ES-I3 (cell line): Measurements from ENCODE around the gene EMID1.
A peak's percentile ranks its signal among the peaks of the same experiment; 100 is the strongest.

Source experiments
- H3K36me3 ChIP-seq: 2 replicates; pipeline ENCODE4 v1.6.1; 2013; ENCODE audit warnings: mild to moderate bottlenecking, low read length, control low read depth, moderate library complexity; ENCODE audit not compliant: insufficient read depth
- H3K4me1 ChIP-seq: 2 replicates; pipeline ENCODE4 v1.6.1; 2013; ENCODE audit warnings: mild to moderate bottlenecking, control low read depth, low read length; ENCODE audit not compliant: insufficient read depth
- H3K9ac ChIP-seq: 2 replicates; pipeline ENCODE4 v1.6.1; 2013; ENCODE audit warnings: low read depth, mild to moderate bottlenecking, low read length, moderate library complexity
- H3K9me3 ChIP-seq: 2 replicates; pipeline ENCODE4 v1.6.1; 2013; ENCODE audit warnings: mild to moderate bottlenecking, low read length, moderate library complexity; ENCODE audit not compliant: control insufficient read depth, insufficient read depth

EMID1 gene

DNA sequence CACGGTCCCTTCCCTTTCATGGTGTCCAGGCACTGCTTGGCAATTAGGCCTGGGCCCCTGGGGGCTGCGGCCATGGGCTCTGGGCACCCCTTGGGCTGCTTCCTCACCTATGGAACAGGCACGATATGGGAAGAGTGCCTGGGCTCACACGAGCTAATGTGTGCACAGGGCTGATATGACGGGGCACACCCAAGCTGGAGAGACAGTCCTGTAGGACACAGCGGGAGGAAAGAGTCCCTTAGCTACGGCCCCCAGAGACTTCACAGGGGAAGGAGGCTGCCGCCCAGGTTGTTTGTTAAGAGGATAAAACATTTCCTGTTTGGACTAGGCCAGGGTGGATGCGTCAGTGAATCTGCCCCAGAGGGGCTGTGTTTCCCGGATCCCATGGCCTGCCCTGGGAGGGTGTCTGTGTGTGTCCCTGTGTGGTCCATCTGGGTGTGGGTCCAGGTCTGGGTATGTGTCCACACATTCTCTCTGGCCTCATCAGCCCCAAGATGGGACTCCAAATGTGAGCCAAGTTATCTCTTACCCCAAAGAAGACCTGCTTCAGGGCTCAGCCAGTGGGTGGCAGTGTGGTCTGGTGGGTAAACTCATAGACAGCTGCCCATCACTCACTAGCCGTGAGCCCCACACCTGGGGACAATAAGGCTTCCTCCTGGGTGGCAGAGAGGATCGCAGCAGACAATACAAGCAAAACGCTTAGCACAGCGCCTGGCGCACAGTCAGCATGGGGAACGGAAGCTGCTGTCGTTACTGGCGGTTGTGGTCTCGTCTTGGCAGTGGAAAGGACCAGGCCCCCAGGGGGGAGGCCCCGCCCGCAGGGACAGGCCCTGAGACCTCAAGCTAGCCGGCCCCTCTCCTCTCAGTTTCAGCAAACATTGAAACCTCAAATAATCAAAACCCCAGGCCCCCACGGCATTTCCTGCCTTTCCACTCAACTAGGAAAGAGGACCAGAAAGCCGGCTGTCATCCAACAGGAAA lies 3.2 kb upstream of the EMID1 start:
- Histone ChIP-seq H3K9me3 (no peaks in the 10 kb centered on the region), H3K9ac (no peak overlapping the region), H3K36me3 (no peaks in the 10 kb centered on the region), H3K4me1 (peaks cover 16% of the 10 kb centered on the region; the same call in 1 of the 2 replicates)

DNA sequence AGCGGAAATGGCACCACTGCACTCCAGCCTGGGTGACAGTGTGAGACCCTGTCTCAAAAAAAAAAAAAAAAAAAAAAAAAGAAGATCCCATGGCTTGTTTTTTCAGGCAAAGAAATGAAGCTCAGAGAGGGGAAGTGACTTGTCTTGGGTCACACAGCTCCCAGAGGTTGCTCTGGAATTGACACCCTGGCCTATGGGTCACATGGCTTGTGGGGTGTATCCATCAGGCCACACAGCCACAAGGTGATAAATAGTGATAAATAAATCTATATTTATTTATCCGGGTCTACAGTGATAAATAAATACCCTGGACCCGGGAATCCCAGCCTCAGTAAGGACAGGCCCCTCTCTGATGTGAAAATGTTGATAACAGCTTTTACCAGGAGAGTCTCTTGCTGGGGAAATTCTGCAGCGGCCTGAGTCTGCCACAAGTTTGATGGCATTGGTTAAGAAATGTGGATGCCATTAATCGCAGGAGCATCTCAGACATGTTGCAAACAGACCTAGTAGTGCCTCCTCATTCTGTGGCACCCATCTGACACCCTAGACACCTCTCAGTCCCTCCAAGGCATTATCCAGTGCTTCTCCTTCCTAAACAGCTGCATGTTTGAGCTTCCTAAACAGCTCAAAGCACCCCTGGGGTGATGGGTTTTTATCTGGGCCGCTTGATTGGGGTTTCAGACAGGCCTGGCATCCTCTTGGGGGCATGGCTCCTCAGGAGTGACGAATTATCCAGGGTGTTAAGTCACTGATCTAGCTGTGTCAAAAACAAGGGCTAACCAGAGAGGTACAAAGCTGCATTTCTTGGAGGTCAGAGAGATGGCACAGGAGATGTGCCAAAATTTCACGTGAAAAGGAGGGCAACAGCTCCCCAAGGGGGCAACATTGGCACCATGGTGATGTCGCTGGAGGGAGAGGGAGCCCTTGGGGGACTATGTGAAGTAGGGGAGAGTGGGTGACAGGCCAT lies 1.9 kb upstream of the EMID1 start:
- no peak overlapping the region for H3K9ac ChIP-seq
- H3K9me3 ChIP-seq = no peaks in the 10 kb centered on the region
- H3K4me1 ChIP-seq = peaks cover 16% of the 10 kb centered on the region; the same call in 1 of the 2 replicates
- no peaks in the 10 kb centered on the region for H3K36me3 ChIP-seq

DNA sequence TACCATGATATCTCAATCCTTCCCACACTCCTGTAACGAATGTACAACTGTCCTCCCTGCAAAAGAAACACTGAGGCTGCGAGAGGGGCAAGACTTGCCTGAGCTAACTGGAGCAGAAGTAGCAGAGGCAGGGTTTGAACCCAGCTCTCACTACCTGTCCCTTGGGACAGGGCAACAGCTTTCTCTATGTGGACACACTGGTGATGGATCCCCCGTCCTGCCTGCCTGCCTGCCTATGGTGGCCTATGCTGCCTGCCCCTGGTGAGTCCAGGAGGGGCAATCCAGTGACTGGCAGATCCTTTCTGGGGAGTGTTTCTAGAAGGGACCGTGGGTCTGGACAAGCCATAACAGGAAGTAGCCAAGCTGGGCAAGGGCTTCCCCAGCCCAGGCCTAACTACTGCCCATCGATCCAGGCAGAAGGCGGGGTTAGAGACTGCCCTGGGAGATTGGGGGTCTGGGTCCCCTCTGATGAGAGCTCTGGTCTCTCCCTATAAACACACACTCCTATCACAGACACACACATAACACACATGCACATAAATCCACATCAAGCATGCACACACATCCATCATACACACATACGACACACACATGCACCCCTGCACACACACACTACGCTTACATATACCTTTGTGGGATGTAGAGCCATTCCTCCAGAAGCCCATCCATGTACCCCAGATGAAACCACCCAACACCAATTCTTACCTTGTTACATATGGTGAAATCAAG lies 1.1 kb upstream of the EMID1 start:
- H3K9me3 ChIP-seq = no peaks in the 10 kb centered on the region
- H3K9ac ChIP-seq = no peak overlapping the region
- no peaks in the 10 kb centered on the region for H3K36me3 ChIP-seq
- H3K4me1 ChIP-seq = peaks cover 16% of the 10 kb centered on the region; the same call in 1 of the 2 replicates

DNA sequence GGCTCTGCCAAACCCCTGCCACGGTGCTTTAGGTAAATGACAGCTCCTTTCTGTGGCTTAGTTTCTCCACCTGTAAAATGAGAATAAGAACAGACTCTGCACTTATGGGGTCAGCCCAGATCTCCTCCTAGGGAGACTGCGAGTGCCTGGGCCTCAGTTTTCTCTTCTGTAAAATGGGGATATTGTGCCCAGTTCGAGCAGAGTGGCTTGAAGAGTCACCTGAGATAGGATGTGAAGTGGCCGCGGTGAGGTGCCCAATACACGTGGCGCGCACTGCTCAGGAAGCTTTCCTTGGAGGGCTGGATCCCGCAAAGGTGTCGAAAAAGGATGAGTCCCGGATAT lies 473 bp upstream of the EMID1 start:
- peaks cover 16% of the 10 kb centered on the region; the same call in 1 of the 2 replicates for H3K4me1 ChIP-seq
- H3K9ac ChIP-seq = peak overlapping the region; percentile 57
- no peaks in the 10 kb centered on the region for H3K9me3 ChIP-seq
- no peaks in the 10 kb centered on the region for H3K36me3 ChIP-seq

DNA sequence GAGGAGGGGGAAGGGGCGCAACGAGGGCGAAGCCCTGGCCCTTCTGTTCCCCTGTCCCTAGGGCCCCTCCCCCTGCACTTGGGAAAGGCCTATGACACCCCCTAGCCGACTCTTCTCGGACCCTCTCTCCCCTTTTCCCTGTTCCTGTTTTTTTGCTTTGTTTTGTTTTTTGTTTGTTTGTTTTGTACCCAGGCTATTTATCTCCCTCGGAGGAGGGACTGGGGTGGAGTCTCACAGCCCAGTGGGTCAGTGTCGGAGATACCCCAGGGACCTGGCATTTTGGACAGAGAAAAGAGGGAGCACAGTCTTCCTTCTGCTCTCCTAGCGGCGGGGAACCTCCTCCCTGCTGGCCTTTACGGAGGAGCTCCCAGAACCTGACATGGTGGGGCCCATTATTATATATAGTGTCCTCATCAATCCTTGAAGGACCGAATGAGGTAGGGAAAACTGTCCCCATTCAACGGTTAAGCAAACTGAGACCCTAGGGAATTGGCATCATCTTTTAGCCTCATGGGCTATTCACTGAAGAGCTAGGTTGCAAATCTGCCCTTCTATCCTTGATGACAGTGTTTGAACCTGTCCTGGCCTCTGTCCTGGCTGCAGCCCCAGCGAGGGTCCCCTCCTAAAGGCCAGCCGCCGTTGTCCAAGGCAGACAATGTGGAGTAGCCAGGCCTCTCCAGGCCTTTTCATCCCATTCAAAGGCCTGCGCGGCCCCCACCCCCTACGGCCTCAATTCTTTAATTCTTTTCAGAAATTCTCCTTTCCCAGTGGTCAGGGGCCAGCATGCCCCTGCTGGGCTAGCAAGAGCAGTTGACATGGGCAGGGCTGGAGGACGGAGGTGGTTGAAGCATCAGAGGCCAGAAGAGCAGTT lies 911 bp downstream of the EMID1 start:
- no peaks in the 10 kb centered on the region for H3K9me3 ChIP-seq
- H3K9ac ChIP-seq = peak overlapping the region; percentile 85
- peaks cover 16% of the 10 kb centered on the region; the same call in 1 of the 2 replicates for H3K4me1 ChIP-seq

DNA sequence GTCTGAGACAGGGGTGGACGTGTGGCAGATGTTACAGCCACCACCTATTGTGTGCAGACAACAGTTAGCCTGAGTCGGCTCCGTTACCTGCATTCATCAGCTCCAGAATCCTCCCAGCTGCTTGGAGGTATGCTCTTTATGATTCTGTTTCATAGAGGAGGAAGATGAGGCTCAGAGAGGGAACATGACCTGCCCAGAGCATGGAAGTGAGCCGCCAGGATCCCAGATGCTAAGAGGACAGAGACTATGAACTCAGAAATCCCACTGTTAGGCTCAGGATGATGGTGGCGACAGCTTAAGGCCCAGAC lies 1.5 kb downstream of the EMID1 start:
- Histone ChIP-seq H3K9ac (no peak overlapping the region), H3K9me3 (no peaks in the 10 kb centered on the region), H3K36me3 (no peaks in the 10 kb centered on the region), H3K4me1 (peaks cover 16% of the 10 kb centered on the region; the same call in 1 of the 2 replicates)

More for the DNA sequence above, 911 bp downstream of the EMID1 start:
- H3K36me3 ChIP-seq = no peaks in the 10 kb centered on the region

DNA sequence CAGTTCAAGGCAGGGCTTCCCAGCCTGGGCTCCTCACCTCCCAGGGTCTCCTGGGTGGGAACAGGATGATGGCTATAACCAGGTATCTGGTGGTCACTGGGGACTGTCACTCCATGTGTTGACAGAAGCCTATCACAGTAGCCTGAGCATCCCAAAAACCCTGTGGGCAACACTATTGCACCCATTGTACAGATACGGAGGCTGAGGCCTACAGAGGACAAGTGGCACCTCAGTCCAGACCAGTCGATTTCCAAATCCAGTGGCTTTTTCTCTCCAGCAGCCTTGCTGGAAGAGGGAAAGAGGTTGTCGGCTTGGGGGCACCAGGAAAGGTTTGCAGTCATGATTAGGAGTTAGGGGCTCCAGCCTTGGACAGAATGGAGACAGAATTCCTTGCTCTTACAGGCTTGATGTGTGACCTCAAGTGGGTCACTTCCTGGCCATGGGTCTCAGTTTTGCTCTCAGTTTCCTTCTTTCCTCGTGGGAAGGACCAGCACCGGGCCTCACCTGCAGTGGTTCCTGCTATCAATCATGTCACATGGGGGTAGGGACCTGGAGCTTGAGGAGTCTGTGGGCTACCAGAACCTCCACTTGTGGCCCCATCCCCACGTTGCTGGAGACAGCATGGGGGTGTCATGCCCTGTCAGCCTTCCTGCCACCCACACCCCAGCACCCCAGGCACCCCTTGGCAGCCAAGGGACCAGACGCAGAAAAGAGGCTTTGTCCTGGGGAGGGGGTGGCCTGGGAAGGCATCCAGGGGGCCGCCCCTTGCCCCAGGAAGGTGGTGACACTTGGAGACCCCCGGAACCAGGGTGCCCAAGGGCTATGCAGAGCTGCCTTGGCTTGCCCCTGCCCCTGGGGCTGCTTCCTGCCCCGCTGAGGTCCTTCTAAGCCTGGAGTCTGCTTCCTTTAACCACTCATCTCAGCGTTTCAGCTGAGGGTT lies 2.1 kb downstream of the EMID1 start:
- Histone ChIP-seq H3K9ac (no peak overlapping the region), H3K4me1 (peaks cover 16% of the 10 kb centered on the region; the same call in 1 of the 2 replicates), H3K9me3 (no peaks in the 10 kb centered on the region), H3K36me3 (no peaks in the 10 kb centered on the region)

DNA sequence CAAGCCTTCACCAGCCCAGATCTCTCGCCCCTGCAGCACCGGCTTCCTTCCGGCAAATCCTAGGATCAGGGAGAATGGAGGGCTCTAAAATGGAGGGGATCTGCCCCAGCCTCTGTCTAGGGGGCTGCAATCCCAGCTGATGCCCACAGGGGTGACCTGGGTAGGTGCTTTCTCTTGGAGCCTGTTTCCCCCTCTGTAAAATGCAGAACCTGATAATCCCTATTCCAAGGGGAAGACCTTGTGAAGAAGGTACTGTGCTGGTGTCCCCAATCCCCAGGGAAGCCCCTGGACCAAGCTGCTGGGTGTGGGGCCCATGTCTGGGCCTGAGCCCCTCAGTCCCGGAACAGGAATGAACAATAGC lies 2.8 kb downstream of the EMID1 start:
- Histone ChIP-seq H3K9me3 (no peaks in the 10 kb centered on the region), H3K9ac (no peak overlapping the region), H3K36me3 (no peaks in the 10 kb centered on the region), H3K4me1 (peaks cover 16% of the 10 kb centered on the region; the same call in 1 of the 2 replicates)

DNA sequence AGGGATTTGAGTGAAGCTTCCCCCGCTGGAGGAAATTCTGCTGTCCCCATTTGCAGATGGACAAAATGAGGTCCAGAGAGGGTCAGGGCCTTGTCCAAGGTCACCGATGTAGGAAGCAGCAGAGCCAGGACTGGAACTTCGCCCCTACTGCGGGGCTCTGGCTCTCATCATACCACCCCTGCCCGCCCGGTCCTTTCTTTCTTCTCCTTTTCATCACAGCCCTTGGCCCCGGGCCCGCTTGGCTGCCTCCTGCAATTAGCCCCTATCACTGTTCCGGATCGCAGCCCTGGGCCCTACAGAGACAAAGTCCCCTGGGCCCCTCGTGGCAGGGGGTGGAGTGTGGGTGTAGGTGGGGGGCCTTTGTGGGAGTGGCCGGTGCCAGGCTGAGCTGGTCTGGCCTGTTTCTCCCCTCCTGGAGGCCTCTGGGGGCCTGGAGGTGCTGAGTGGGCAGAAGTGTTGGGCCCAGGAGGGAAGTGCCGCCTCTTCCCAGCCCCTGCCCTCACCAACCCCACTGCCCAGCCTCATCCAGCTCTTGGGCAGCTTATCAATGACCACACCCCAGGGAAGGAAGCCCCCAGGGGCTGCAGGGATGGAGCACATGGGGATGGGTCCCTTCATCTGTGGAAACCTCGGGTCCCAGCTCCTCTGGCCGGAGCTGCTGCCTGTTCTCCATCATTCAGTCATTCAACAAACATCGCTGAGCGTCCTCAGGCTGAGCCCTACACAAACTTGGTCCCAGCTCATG lies 3.4 kb downstream of the EMID1 start:
- Histone ChIP-seq H3K36me3 (no peaks in the 10 kb centered on the region), H3K9ac (no peak overlapping the region), H3K9me3 (no peaks in the 10 kb centered on the region), H3K4me1 (peaks cover 12% of the 10 kb centered on the region; the same call in 1 of the 2 replicates)

DNA sequence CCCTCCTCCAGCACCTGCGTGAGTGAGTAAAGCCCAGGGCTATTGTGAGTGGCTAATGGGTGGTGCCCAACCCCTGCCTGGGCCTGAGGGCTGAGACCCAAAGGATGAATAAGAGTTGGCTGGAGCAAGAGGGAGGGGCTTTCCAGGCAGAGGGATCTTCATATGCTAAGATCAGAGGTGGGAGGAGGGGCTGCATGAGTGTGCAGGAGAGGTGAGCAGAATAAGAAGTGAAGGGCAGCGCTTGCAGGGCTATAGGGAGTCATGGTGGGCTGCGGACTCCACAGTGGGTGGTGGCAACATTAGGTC lies 3.9 kb downstream of the EMID1 start:
- H3K9ac ChIP-seq = no peak overlapping the region

DNA sequence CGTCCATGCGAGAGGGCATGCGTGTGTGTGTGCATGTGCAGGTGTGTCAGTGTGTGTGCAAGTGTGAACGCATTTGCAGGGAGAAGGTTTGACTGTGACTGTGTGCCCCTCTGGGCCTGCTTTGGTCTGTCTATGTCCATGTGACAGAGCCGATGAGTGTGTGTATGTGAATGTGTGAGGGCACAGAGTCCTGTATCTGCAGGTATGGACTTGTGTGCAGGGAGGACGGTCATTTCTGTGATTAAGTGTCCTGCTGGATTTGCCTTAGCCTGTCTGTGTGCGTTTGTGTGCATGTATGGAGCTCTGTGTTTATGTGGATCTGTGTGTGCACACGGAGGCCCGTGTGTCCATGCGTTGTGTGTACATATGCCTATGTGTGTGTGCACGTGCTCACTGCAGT lies 5.4 kb downstream of the EMID1 start:
- H3K9ac ChIP-seq = no peak overlapping the region
- H3K9me3 ChIP-seq = no peaks in the 10 kb centered on the region
- H3K36me3 ChIP-seq = no peaks in the 10 kb centered on the region
- peaks cover 8% of the 10 kb centered on the region; the same call in 1 of the 2 replicates for H3K4me1 ChIP-seq

More for the DNA sequence above, 3.9 kb downstream of the EMID1 start:
- Histone ChIP-seq H3K4me1 (peaks cover 8% of the 10 kb centered on the region; the same call in 1 of the 2 replicates), H3K36me3 (no peaks in the 10 kb centered on the region), H3K9me3 (no peaks in the 10 kb centered on the region)

DNA sequence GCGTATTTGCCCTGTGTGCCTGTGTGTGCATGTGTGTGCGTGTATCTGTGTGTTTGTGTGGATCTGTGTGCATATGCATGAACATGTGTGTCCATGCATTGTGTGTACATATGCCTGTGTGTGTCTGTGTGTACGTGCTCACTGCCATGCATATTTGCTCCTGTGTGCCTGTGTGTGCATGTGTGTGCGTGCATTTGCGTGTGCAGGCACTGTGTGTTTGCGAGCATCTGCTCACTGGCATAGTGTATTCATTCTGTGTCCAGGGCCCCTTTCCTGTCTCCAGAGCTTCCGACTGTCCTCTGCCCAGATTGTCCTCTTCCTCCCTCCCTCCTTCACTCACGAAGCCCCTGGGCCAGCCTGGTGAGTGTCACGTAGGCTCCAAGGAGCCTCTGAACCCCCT lies 5.8 kb downstream of the EMID1 start:
- Histone ChIP-seq H3K9ac (no peak overlapping the region), H3K36me3 (no peaks in the 10 kb centered on the region), H3K9me3 (no peaks in the 10 kb centered on the region), H3K4me1 (peaks cover 8% of the 10 kb centered on the region; the same call in 1 of the 2 replicates)
